ENCODE measurements around the gene LRRC4C.

GRCh38 chr11:41319434-41319833, 140.0 kb downstream of the LRRC4C start:
- TF ChIP-seq CTCF (IDR thresholded peaks at IDR 0.05) (no peak), POLR2A (IDR thresholded peaks at IDR 0.05) (no peak), EP300 (IDR thresholded peaks at IDR 0.05) (no peak), POLR2AphosphoS5 (IDR thresholded peaks at IDR 0.05) (no peak)
